ENCODE data around the gene NR2C2.

NR2C2 gene

DNA sequence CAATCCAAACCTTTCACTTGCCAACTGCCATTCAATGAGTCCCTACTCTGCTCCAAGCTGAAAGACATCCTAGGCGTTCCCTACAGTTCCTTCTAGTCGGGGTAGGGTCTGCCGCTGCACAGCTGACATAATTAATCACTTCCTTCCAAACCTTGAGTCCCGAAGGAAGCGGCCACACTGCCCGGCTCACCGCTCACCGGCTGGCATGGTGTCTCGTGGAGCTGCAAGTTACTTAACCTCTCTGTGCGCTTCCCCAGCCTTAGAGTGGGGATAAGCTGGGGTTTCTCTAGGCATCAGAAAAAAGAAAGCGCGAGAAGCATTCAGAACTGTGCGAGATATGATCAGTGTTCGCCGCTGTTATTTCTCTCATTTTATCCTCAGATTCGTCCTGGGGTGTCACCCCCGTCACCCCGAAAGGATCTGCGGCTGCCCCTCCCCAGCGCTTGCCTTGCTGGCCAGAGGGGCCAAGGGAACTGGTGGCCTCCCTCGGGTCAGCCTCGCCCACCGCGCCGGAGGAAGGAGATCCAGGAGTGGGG, 117.0 kb downstream of the NR2C2 start:
- Mint-ChIP-seq H3K9me3 (no peaks in the 10 kb centered on the region), H3K4me1 (ENCODE audit: low read depth) (peaks cover 23% of the 10 kb centered on the region), H3K36me3 (ENCODE audit: low read depth) (peaks cover 6% of the 10 kb centered on the region), H3K4me3 (peak overlapping the region; percentile 93), H3K27me3 (ENCODE audit: low read depth) (no peaks in the 10 kb centered on the region), H3K27ac (peak overlapping the region; percentile 95)

DNA sequence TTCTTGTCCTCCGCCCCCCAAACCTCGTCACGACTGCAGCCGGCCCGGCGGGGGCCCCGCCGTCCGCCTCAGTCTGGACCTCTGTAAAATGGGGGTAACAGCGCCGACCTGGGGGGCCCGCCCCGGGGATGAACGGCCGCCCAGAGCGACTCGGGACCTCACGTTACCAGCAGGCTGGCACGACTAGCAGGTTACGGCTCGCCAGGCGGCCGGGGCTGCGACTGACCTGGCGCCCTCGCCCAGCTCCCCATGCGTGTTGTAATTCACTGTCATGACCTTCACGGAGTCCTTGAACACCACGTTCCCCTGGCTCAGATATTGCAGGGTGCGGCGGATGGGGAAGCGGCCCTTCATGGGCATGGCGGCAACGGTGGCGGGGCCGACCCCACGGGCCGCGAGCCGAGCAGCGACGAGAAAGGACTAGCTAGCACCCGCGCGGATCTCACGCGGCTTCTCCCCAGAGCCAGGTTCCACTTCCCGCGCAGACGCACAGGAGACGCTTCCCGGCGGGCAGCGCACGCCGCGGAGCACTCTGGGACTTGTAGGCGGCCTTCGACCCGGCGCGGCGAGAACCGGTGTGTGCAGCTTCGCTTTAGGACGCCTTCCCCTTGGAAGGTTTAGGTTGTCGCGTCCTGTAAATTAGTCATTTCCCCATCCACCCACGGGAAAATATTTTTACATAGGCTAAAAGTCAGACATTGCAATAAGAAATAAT, 117.6 kb downstream of the NR2C2 start, which contains the start of gene MRPS25:
TSS of gene MRPS25 (minus strand) at position 481 of the 715 bp plus-strand sequence. CDS start at position 360, 121 bp downstream.
- Mint-ChIP-seq H3K36me3 (ENCODE audit: low read depth) (peaks cover 6% of the 10 kb centered on the region), H3K27ac (peak within 1 kb of the TSS; percentile 95), H3K9me3 (no peaks in the 10 kb centered on the region)

DNA sequence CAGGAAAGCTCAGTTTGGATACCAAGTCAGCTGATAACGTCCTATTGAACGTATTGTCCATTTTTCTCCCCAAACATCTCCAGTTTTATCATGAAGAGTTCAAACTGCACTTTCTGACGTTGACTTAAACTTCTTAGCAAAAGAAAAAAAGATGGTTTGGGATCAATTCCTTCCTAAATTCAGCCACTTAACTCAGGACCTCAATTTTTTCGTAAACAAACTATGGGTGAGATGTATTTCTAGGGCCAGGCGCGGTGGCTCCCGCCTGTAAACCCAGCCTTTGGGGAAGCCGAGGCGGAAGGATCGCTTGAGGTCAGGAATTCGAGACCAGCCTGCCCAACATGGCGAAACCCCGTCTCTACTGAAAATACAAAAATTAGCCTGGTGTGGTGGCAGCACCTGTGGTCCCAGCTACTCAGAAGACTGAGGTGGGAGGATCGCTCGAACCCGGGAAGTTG, 118.2 kb downstream of the NR2C2 start:
- Mint-ChIP-seq H3K4me3 (peak overlapping the region; percentile 93), H3K4me1 (ENCODE audit: low read depth) (peaks cover 20% of the 10 kb centered on the region), H3K9me3 (no peaks in the 10 kb centered on the region), H3K36me3 (ENCODE audit: low read depth) (peaks cover 11% of the 10 kb centered on the region), H3K27ac (no peak overlapping the region), H3K27me3 (ENCODE audit: low read depth) (no peaks in the 10 kb centered on the region)

More for the DNA sequence above, 117.6 kb downstream of the NR2C2 start, which contains the start of gene MRPS25:
- H3K4me1 Mint-ChIP-seq (ENCODE audit: low read depth) = peaks cover 20% of the 10 kb centered on the region
- H3K27me3 Mint-ChIP-seq (ENCODE audit: low read depth) = no peaks in the 10 kb centered on the region
- H3K4me3 Mint-ChIP-seq = peak within 1 kb of the TSS; percentile 93

DNA sequence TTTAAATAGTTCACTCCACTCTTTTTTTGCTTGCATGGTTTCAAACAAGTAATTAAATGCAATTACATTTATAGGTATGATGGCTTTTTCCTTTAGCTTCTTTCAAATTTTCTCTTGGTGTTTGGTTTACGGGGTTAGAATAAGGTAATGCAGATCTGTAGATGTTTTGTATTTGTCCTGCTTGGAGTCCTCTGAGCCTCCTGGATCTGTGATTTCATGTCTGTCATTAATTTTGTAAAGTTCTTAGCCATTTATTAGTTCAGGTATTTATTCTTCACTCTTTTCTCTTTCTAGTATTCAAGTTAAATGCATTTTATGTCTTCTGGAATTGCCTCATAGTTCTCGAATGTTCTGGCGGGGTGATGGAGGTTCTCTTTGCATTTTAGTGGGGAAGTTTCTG, 119.1 kb downstream of the NR2C2 start:
- Mint-ChIP-seq H3K9me3 (no peaks in the 10 kb centered on the region), H3K4me3 (peak overlapping the region; percentile 2), H3K4me1 (ENCODE audit: low read depth) (peaks cover 20% of the 10 kb centered on the region), H3K27ac (no peak overlapping the region), H3K27me3 (ENCODE audit: low read depth) (no peaks in the 10 kb centered on the region), H3K36me3 (ENCODE audit: low read depth) (peaks cover 13% of the 10 kb centered on the region)

DNA sequence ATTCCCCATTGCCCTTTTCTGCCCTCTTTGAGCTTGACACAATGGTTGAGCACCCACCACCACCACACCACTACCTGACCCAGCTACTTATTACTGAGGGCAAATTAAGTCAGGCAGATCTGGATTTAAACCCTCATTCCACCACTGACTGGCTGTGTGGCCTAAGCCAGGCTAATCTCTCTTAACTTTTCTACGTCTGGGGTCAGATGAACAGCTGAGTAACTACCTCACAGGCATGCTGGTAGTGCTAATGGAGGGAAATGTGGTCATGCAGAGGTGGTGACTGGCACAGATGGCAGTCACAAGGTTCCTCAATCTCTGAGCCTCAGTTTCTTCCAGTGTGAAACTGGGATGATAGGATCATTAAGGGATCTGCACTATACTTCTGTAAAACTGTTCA, 122.1 kb downstream of the NR2C2 start:
- no peak overlapping the region for H3K4me3 Mint-ChIP-seq
- H3K9me3 Mint-ChIP-seq = no peaks in the 10 kb centered on the region
- peaks cover 6% of the 10 kb centered on the region for H3K4me1 Mint-ChIP-seq (ENCODE audit: low read depth)
- no peak overlapping the region for H3K27ac Mint-ChIP-seq
- no peaks in the 10 kb centered on the region for H3K27me3 Mint-ChIP-seq (ENCODE audit: low read depth)
- peaks cover 11% of the 10 kb centered on the region for H3K36me3 Mint-ChIP-seq (ENCODE audit: low read depth)

DNA sequence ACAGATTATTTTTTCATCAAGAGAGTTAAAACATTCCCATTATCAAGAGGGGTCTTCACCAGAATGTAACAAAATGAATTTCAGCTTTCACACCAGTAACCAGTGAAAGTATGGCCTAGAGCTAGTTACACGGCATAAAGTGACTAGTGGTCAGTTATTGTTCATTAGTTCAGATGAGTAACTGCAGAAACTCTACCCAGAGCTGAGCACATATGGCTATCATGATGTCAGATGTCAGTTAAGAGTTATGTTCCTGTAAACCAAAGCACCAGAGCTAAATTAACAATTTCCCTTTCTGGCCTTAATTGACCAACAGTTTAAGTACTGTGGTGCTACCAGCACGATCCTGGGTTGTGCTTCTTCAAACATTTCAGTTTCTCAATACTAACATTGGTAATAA, 124.3 kb downstream of the NR2C2 start:
- Mint-ChIP-seq H3K4me1 (ENCODE audit: low read depth) (peaks cover 3% of the 10 kb centered on the region), H3K27me3 (ENCODE audit: low read depth) (no peaks in the 10 kb centered on the region), H3K36me3 (ENCODE audit: low read depth) (peaks cover 24% of the 10 kb centered on the region)

DNA sequence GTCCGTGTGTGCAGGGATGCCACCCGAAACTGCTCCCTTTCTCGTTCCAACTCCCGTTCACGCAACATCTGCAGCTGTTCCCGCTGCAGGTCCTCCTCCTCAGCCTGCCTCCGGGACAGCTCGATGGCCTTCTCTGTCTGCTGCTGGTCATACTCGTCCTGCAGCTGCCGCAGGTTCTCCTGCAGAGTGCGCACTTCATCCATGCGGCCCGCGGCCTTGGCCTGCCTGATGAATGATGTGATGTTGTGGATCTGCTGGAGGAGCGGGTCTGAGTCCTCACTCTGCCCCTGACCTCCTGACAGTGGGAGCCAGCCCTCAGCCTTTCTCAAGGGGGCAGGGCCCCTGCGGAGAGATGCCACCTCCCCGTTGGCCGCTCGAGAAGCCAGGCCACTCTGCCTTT, 127.1 kb downstream of the NR2C2 start:
- Mint-ChIP-seq H3K9me3 (no peaks in the 10 kb centered on the region), H3K4me3 (no peak overlapping the region), H3K36me3 (ENCODE audit: low read depth) (peaks cover 37% of the 10 kb centered on the region), H3K4me1 (ENCODE audit: low read depth) (peaks cover under 1% of the 10 kb centered on the region), H3K27me3 (ENCODE audit: low read depth) (no peaks in the 10 kb centered on the region), H3K27ac (no peak overlapping the region)

More for the DNA sequence above, 124.3 kb downstream of the NR2C2 start:
- no peak overlapping the region for H3K4me3 Mint-ChIP-seq
- H3K27ac Mint-ChIP-seq = no peak overlapping the region
- H3K9me3 Mint-ChIP-seq = no peaks in the 10 kb centered on the region

DNA sequence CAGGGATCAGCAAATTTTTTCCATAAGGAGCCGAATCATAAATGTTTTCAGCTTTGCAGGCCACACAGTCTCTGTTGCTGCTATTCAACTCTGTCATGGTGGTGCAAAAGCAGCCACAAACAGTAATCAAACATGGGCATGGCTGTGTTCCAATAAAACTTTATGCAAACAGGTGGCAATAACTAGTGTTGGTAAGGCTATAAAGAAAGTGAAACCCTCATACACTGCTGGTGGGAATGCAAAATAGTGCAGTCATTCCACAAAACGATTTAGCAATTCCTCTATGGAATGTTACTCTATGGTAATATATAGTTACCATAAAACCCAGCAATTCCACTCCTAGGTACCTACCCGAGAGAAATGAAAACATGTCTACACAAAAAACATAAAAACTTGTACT, 131.7 kb downstream of the NR2C2 start:
- Mint-ChIP-seq H3K9me3 (no peaks in the 10 kb centered on the region), H3K4me1 (ENCODE audit: low read depth) (peaks cover 8% of the 10 kb centered on the region), H3K36me3 (ENCODE audit: low read depth) (peaks cover 62% of the 10 kb centered on the region), H3K27ac (no peak overlapping the region), H3K27me3 (ENCODE audit: low read depth) (no peaks in the 10 kb centered on the region), H3K4me3 (no peak overlapping the region)

DNA sequence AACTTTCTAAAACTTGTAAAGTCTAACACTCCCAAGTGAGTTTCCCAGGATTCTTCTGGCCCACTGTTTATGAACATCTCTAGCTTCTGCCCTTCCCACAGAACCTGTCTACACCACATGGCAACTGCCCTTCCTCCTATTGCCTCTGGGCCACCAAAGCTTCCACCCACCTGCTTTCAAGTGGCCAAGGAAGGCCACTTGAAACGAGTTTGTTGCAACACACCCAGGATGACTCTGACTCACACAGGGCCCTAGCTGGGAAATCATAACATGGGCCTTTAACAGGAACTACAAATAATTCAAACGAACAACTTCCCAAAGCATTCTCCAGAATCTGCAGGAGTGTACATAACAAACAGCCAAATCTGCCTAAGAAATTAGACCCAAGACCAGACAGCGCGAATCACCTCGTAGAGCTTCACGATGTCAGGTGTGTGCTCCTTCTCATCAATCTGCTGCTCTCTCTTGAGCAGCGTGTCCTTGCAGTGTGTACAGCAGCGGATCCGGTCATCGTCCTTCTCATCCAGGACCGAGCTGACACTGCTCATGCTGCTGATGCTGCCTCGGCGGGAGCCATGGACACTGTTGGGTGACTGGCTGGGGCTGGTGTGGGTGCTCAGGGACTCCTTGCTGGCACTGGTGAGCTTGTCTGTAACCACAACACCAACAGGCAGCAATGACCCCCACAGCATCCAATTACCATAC, 134.7 kb downstream of the NR2C2 start:
- Mint-ChIP-seq H3K27ac (no peak overlapping the region), H3K4me1 (ENCODE audit: low read depth) (peaks cover 8% of the 10 kb centered on the region), H3K9me3 (no peaks in the 10 kb centered on the region), H3K4me3 (no peak overlapping the region), H3K36me3 (ENCODE audit: low read depth) (peaks cover 60% of the 10 kb centered on the region), H3K27me3 (ENCODE audit: low read depth) (no peaks in the 10 kb centered on the region)

DNA sequence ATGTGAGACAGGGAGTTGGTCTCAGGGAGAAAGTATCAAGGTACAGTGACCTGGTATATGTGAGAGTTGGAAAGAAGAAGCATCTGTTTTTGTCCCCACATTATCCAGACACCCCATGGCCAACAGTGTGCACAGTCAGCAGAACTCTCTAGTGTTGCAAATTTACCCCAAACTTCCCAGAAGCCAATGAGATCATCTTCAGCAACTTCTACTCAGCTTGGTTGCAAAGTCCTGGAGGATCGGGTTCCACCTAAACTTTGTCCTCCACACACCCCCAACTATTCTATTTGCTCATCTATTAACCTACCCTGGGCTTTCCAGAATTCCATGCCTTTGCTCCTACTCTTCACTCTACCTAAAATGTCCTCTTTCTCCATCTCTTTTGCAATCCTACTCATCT, 135.9 kb downstream of the NR2C2 start:
- Mint-ChIP-seq H3K4me1 (ENCODE audit: low read depth) (peaks cover 8% of the 10 kb centered on the region), H3K27me3 (ENCODE audit: low read depth) (no peaks in the 10 kb centered on the region), H3K27ac (no peak overlapping the region), H3K36me3 (ENCODE audit: low read depth) (peaks cover 51% of the 10 kb centered on the region), H3K9me3 (no peaks in the 10 kb centered on the region), H3K4me3 (no peak overlapping the region)

DNA sequence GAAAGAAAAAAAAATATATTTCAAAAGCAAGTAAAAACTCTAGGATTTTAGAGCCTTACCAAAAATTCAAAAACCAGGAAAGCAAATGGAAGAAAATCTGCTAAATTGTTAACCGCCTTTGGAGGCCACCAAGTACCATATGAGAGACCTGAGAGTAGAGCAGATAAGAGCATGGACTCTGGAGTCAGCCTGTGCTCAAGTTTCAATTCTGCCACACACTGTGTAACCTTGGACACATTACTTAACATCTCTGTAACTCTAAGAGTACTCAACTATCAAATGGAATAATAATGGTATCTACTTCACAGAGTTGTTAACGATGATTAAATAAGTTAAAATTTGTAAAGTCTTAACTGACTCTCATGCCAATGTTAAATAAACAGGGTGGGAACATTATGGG, 138.9 kb downstream of the NR2C2 start:
- Mint-ChIP-seq H3K9me3 (no peaks in the 10 kb centered on the region), H3K4me3 (no peak overlapping the region), H3K4me1 (ENCODE audit: low read depth) (peaks cover 8% of the 10 kb centered on the region), H3K27me3 (ENCODE audit: low read depth) (no peaks in the 10 kb centered on the region), H3K36me3 (ENCODE audit: low read depth) (peaks cover 44% of the 10 kb centered on the region), H3K27ac (no peak overlapping the region)

DNA sequence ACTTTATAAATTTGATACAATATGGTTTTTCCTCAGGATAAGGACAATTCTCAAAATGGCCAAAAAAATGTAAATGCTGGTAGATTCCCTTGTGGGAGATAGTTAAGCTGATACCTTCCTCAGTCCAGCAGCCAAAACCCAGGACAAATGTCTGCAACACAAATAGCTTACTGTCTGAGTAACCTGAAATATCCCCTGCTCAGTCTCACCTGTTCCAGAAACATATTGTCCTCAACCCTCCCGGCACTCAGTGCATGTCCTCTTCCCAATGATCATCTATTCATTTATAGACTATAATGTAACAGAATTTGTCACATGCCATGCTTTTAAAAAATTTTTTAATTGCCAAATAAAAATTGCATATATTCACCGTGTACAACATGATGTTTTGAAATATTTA, 139.3 kb downstream of the NR2C2 start:
- Mint-ChIP-seq H3K27ac (no peak overlapping the region), H3K9me3 (no peaks in the 10 kb centered on the region), H3K4me1 (ENCODE audit: low read depth) (peaks cover 8% of the 10 kb centered on the region), H3K4me3 (no peak overlapping the region), H3K36me3 (ENCODE audit: low read depth) (peaks cover 44% of the 10 kb centered on the region), H3K27me3 (ENCODE audit: low read depth) (no peaks in the 10 kb centered on the region)

DNA sequence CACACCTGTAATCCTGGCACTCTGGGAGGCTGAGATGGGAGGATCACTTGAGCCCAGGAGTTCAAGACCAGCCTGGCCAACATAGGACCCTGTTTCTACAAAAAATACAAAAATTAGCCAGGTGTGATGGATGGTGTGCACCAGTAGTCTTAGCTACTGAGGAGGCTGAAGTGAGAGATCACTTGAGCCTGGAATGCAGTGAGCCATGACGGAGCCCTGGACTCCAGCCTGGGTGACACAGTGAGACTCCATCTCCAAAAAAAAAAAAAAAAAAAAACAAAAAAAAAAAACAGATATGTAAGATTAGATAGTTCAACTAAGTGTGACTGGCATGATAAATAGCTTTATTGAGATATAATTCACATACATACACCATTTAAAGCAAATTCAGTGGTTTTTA, 141.8 kb downstream of the NR2C2 start:
- Mint-ChIP-seq H3K4me1 (ENCODE audit: low read depth) (peaks cover 4% of the 10 kb centered on the region), H3K36me3 (ENCODE audit: low read depth) (peaks cover 30% of the 10 kb centered on the region), H3K4me3 (no peak overlapping the region), H3K27ac (no peak overlapping the region), H3K27me3 (ENCODE audit: low read depth) (no peaks in the 10 kb centered on the region), H3K9me3 (no peaks in the 10 kb centered on the region)

DNA sequence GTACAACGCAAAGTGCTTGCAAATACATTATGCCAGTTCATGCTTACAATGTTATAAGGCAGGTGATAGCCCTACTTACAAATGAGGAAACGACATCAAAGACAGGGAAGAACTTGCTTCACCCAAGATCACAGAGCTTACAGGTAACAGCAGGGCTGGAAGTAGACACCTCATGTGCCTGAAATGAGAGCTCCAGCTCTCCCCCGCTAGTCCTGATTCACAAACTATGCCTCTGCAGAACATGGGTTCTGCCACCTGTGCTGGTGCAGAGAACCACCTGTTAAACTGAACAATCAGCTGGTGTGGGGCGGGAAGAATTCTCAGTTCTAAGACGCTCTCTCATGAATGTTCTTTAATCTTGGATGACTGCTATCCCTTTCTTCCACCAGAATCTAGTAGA, 144.2 kb downstream of the NR2C2 start:
- Mint-ChIP-seq H3K27me3 (ENCODE audit: low read depth) (no peaks in the 10 kb centered on the region), H3K9me3 (no peaks in the 10 kb centered on the region), H3K4me1 (ENCODE audit: low read depth) (peaks cover 12% of the 10 kb centered on the region), H3K36me3 (ENCODE audit: low read depth) (peaks cover 35% of the 10 kb centered on the region), H3K27ac (no peak overlapping the region), H3K4me3 (no peak overlapping the region)

DNA sequence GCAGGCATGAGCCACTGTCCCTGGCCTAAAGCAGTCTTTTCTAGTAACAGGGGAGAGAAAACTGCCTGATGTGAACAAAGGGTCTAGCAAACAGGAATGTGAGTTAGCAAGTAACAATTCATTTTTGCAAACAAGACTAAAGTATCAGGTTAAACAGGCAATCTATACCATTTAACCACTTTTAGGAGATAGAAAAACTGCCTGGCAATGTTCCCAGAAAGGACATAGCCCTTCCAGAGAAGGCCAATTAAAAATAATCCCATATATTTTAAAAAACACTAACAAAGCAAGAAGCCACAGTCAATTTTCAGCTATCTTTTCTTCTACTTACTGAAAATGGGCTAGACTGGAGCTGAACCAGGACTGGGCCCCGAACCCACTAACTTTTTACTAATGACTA, 145.3 kb downstream of the NR2C2 start:
- Mint-ChIP-seq H3K27me3 (ENCODE audit: low read depth) (peaks cover under 1% of the 10 kb centered on the region), H3K36me3 (ENCODE audit: low read depth) (peaks cover 35% of the 10 kb centered on the region), H3K4me3 (no peak overlapping the region), H3K27ac (no peak overlapping the region), H3K9me3 (no peaks in the 10 kb centered on the region), H3K4me1 (ENCODE audit: low read depth) (peaks cover 15% of the 10 kb centered on the region)
